VCaP (cell line): Measurements from ENCODE around the gene ATIC.

Source experiments
- H3K27ac ChIP-seq: fragments of 450-650 bp; 2 replicates; pipeline ENCODE4 v1.5.1; 2017
- TF ChIP-seq, protein P1 (sequence below): fragments of 450-650 bp; conservative IDR thresholded peaks from 2 replicates; pipeline ENCODE4 v1.5.1; 2017; ENCODE audit warnings: mild to moderate bottlenecking, moderate library complexity

The ATIC gene

DNA sequence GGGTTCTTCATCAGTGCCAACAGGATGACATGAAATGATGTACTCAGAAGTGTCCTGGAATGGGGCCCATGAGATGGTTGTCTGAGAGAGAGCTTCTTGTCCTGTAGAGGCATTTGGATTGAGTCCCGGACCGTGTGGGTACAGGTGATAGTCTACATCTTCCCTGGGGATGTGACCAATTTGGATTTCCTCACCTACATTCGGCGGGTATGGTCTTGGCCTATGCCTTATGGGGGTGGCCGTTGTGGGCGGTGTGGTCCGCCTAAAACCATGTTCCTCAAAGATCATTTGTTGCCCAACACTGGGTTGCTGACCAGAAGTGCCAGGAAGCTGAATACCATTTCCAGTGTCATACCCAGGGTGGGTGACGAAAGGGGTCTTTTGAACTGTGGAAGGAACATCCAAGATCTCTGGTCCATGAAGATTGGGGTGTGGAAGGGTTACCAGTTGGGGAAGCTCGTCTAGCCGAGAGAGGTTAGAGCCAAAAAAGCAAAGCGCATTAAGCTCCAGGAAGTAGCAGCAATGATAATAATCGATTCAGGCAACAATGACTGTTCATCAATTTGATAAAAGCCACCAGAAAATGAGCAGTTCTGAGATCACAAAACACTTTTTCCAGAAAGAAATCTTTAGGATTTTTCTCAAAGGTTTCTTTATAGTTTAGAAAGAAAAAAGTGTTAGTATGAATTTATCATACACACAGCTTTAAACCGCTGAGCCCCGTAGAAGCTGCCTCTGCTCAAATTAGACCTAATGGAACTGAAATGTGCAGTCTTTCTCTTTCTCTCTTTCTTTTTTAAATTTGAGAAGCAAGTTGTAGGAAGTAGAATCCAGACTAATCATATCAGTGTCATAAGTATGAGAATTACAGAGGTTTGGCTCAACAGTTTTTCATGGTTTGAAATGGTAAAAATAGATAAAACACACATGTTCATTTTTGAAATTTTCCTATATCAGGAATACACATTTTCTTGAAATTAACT lies 60.3 kb downstream of the ATIC start:
- TF ChIP-seq, protein P1, sequence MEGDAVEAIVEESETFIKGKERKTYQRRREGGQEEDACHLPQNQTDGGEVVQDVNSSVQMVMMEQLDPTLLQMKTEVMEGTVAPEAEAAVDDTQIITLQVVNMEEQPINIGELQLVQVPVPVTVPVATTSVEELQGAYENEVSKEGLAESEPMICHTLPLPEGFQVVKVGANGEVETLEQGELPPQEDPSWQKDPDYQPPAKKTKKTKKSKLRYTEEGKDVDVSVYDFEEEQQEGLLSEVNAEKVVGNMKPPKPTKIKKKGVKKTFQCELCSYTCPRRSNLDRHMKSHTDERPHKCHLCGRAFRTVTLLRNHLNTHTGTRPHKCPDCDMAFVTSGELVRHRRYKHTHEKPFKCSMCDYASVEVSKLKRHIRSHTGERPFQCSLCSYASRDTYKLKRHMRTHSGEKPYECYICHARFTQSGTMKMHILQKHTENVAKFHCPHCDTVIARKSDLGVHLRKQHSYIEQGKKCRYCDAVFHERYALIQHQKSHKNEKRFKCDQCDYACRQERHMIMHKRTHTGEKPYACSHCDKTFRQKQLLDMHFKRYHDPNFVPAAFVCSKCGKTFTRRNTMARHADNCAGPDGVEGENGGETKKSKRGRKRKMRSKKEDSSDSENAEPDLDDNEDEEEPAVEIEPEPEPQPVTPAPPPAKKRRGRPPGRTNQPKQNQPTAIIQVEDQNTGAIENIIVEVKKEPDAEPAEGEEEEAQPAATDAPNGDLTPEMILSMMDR, result no peak
- H3K27ac ChIP-seq, result no peak overlapping the region

DNA sequence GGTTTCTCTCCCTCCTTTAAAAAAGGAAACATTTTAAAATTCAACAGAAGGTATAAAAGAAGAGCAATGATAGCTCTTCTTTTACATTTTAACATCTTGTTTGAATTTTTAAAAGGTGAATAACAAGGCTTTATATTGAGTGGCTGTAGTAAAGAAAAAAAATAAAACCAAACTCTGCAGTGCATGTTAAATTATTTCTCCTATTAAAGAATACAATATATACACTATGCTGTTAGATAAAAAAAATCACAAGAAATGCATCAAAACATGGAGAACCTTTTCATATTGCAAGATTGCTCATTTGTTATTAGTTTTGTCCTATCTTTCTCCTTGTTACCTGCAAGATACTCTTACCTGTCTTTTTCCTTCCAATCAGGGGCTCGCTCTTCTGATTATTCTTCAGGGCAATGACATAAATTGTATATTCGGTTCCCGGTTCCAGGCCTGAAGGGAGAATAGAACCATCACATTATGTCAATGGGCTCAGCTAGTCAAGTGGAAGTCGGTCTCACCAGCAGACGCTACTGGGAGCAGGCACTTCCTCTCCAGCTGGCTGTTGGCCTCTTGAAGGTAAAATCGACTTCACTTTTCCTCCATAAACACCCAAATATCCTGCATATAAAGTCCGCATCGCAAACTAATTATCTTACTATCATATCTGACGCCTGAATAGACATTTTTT lies 61.2 kb downstream of the ATIC start:
- TF ChIP-seq, protein P1, result no peak
- no peak overlapping the region for H3K27ac ChIP-seq

GRCh38 chr2:215374002-215374401 lies 62.1 kb downstream of the ATIC start:
- no peak overlapping the region for H3K27ac ChIP-seq
- TF ChIP-seq, protein P1, result no peak

GRCh38 chr2:215374642-215375466 lies 63.0 kb downstream of the ATIC start:
- TF ChIP-seq, protein P1, result no peak
- no peak overlapping the region for H3K27ac ChIP-seq

DNA sequence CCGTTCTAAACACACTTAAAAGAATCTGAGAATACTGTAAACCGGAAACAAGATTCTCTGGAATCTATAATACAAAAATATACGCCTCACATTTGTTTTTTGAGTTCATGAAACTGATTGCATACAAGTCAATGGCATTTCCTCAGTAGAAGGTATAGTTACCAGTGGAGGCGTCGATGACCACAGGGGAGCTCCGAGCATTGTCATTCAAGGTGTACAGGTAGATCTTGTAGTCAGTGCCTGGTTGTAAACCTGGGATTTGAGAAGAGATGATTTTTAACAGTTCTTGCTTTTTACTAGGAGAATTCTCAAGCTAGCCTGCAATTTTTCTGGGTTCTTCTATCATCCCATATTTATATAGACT lies 63.6 kb downstream of the ATIC start:
- no peak overlapping the region for H3K27ac ChIP-seq
- TF ChIP-seq, protein P1, result no peak

- no peak overlapping the region for H3K27ac ChIP-seq
- TF ChIP-seq, protein P1, result no peak
These were observed 64.4 kb downstream of the ATIC start for GRCh38 chr2:215376103-215376780.
